ENCODE results near the gene MED13L.

Gene MED13L

DNA sequence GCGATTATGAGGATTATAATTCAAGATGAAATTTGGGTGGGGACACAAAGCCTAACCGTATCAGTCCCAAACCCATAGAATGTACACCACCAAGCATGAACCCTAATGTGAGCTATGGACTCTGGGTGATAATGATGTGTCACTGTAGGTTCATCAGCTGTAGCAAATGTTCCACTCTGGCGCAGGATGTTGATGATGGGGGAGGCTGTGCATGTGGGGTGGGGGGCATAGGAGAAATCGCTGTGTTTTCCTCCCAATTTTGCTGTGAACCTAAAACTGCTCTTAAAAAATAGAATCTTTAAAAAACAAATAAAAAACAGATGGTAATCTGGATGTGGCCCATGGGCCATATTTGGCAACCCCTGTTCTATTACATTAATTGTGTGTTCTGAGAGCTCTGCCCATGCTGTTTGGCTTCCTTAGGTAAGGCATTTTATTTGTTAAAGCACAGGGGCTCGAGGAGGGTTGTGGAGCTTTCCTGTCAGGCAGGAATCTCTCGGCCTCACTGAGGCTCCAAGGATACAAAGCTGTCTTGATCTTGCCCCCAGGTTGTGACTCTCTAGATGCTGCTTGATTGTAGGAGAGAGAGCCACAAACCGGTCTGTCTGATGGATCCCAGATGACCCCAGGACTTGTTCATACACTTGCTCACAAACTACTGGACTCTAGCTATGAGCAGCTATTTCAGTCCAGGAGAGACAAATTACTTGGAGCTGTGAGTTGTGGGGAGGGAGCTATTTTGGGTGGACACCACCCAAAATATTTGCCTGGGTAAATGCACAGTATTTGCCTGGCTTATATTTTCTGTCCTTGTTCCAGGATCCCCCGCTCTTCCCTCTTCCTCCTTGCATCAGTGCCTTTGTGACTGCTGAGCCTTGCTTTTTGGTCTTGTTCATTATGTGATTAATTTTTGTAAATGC is 340.2 kb downstream of the MED13L start:
- Histone ChIP-seq H3K9me3 (ENCODE audit: control insufficient read depth, low read length) (no peaks in the 10 kb centered on the region), H3K36me3 (ENCODE audit: control insufficient read depth, insufficient read depth, low read length) (no peaks in the 10 kb centered on the region), H3K27me3 (ENCODE audit: control insufficient read depth, insufficient read depth, low read length) (no peaks in the 10 kb centered on the region), H3K4me3 (ENCODE audit: low read length) (no peak overlapping the region), H3K4me1 (ENCODE audit: control insufficient read depth, insufficient read depth, low read length) (no peaks in the 10 kb centered on the region), H3K9ac (ENCODE audit: low read length) (no peak overlapping the region)

DNA sequence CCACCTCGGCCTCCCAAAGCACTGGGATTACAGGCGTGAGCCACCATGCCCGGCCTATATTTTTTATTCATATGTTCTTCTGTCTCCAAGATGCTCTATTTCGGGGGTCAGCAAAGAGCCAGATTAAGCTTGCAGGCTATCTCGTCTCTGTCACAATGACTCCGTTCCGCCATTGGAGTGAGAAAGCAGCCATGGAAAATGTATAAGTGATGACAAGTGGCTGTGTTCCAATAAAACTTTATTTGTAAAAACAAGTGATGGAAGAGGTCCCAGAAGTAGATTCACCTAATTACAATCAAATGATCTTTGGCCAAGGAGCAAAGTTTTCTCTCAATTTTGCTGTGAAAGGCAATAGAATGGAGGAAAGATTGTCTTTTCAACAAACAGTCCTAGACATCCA is 342.6 kb downstream of the MED13L start:
- H3K4me3 ChIP-seq (ENCODE audit: low read length): no peak overlapping the region
- H3K9ac ChIP-seq (ENCODE audit: low read length): no peak overlapping the region
- H3K27me3 ChIP-seq (ENCODE audit: control insufficient read depth, insufficient read depth, low read length): no peaks in the 10 kb centered on the region
- no peaks in the 10 kb centered on the region for H3K4me1 ChIP-seq (ENCODE audit: control insufficient read depth, insufficient read depth, low read length)
- no peaks in the 10 kb centered on the region for H3K9me3 ChIP-seq (ENCODE audit: control insufficient read depth, low read length)
- no peaks in the 10 kb centered on the region for H3K36me3 ChIP-seq (ENCODE audit: control insufficient read depth, insufficient read depth, low read length)

- Histone ChIP-seq H3K4me1 (ENCODE audit: control insufficient read depth, insufficient read depth, low read length) (no peaks in the 10 kb centered on the region), H3K27me3 (ENCODE audit: control insufficient read depth, insufficient read depth, low read length) (no peaks in the 10 kb centered on the region), H3K36me3 (ENCODE audit: control insufficient read depth, insufficient read depth, low read length) (no peaks in the 10 kb centered on the region), H3K9me3 (ENCODE audit: control insufficient read depth, low read length) (no peaks in the 10 kb centered on the region), H3K4me3 (ENCODE audit: low read length) (no peak overlapping the region), H3K9ac (ENCODE audit: low read length) (no peak overlapping the region)
These were observed 343.4 kb downstream of the MED13L start for GRCh38 chr12:115934046-115934445.

- Histone ChIP-seq H3K4me1 (ENCODE audit: control insufficient read depth, insufficient read depth, low read length) (no peaks in the 10 kb centered on the region), H3K9ac (ENCODE audit: low read length) (no peak overlapping the region), H3K36me3 (ENCODE audit: control insufficient read depth, insufficient read depth, low read length) (no peaks in the 10 kb centered on the region), H3K4me3 (ENCODE audit: low read length) (no peak overlapping the region), H3K27me3 (ENCODE audit: control insufficient read depth, insufficient read depth, low read length) (no peaks in the 10 kb centered on the region), H3K9me3 (ENCODE audit: control insufficient read depth, low read length) (no peaks in the 10 kb centered on the region)
These were observed 345.4 kb downstream of the MED13L start for GRCh38 chr12:115932066-115932465.

- Histone ChIP-seq H3K4me1 (ENCODE audit: control insufficient read depth, insufficient read depth, low read length) (no peaks in the 10 kb centered on the region), H3K9ac (ENCODE audit: low read length) (no peak overlapping the region), H3K27me3 (ENCODE audit: control insufficient read depth, insufficient read depth, low read length) (no peaks in the 10 kb centered on the region), H3K9me3 (ENCODE audit: control insufficient read depth, low read length) (no peaks in the 10 kb centered on the region), H3K36me3 (ENCODE audit: control insufficient read depth, insufficient read depth, low read length) (no peaks in the 10 kb centered on the region), H3K4me3 (ENCODE audit: low read length) (no peak overlapping the region)
These were observed 347.2 kb downstream of the MED13L start for GRCh38 chr12:115930336-115930735.

DNA sequence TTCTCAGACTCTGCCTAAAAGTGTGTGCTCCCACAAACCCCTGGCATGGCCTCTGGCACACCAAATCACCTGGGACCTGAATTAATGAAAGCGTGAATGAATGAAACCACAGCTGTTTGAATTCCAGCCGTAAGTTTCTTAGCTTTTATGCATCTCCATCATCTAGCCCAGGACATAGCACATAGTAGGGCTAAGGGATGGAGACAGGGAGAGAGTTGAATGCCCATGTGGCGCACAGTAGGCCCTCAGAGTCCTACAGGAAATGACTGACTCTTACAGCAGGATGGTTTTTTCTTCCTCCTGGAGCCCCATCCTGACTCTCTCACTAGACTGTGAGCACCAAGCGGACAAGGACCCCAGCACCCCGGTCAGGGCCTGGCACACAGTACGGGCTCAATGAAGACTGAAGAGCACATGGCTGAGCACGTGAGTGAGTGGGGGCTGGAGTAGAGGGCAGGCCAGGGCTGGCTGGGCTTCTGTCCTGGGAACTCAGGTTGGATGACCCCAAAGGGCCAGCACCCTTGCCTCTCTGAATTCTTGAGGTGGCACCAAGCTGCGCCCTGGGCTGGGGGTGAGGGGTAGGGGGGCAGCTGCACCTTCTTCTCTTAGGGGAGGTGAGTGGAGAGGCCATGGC is 351.3 kb downstream of the MED13L start:
- Histone ChIP-seq H3K4me3 (ENCODE audit: low read length) (no peak overlapping the region), H3K9me3 (ENCODE audit: control insufficient read depth, low read length) (no peaks in the 10 kb centered on the region), H3K27me3 (ENCODE audit: control insufficient read depth, insufficient read depth, low read length) (peaks cover 7% of the 10 kb centered on the region), H3K9ac (ENCODE audit: low read length) (no peak overlapping the region), H3K4me1 (ENCODE audit: control insufficient read depth, insufficient read depth, low read length) (no peaks in the 10 kb centered on the region), H3K36me3 (ENCODE audit: control insufficient read depth, insufficient read depth, low read length) (no peaks in the 10 kb centered on the region)

DNA sequence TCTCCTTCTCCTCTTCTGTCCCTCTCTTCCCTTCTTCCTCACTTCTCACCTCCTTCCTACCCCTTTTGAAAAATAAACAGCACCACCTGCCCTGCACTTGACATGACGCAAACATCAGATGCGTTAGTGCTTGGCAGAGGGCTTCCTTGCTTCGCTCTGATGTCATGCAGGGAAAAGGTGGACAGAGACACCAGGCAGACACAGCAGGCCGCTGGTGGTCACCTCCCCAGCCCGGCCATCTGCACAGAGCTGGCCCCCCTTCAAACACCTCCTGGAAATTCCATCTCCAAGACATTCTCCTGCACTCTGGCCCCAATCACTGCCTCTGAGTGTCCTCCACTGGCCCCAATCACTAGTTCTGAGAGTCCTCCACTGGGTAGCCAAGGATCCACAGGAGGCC is 353.6 kb downstream of the MED13L start:
- Histone ChIP-seq H3K4me1 (ENCODE audit: control insufficient read depth, insufficient read depth, low read length) (no peaks in the 10 kb centered on the region), H3K27me3 (ENCODE audit: control insufficient read depth, insufficient read depth, low read length) (peaks cover 12% of the 10 kb centered on the region), H3K4me3 (ENCODE audit: low read length) (no peak overlapping the region), H3K9me3 (ENCODE audit: control insufficient read depth, low read length) (no peaks in the 10 kb centered on the region), H3K9ac (ENCODE audit: low read length) (no peak overlapping the region), H3K36me3 (ENCODE audit: control insufficient read depth, insufficient read depth, low read length) (no peaks in the 10 kb centered on the region)

GRCh38 chr12:115922952-115923564 is 354.4 kb downstream of the MED13L start:
- no peaks in the 10 kb centered on the region for H3K9me3 ChIP-seq (ENCODE audit: control insufficient read depth, low read length)
- H3K4me1 ChIP-seq (ENCODE audit: control insufficient read depth, insufficient read depth, low read length): no peaks in the 10 kb centered on the region
- no peak overlapping the region for H3K9ac ChIP-seq (ENCODE audit: low read length)
- H3K27me3 ChIP-seq (ENCODE audit: control insufficient read depth, insufficient read depth, low read length): peaks cover 17% of the 10 kb centered on the region
- H3K4me3 ChIP-seq (ENCODE audit: low read length): no peak overlapping the region
- H3K36me3 ChIP-seq (ENCODE audit: control insufficient read depth, insufficient read depth, low read length): no peaks in the 10 kb centered on the region

DNA sequence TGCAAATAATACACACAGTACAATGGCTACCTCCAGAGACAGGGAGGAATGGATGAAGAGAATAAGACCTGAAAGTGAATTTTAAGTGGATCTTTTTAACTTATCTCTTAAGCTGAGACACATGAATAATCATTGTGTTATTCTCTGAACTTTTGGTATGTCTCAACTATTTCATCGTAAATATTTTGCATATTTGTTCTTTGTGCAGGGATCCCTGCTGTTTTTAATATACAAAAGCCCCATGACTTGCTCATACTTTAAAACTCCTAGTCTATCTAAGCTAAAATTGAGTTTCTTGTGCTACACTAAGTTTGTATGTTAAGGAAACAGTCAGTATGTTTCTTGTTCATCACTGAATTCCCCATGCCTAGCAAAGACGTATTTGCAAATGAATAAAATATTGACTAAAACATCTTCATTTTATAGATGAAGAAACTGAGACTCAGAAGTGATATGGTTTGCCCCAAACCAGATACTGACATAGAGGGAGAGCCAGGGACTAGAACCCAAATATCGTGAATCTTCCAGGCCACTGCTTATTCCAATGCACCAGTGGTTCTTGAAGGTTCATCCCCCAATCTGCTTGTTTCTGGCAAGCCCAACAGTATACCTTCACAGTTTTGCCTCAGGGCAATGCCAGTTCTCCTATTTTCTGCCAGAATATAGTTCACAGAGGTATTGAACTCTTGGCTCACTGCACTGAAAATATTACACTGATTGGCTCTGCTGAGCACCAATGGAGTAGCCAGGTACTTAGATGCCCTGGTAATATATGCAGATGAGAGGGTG is 356.9 kb downstream of the MED13L start:
- Histone ChIP-seq H3K4me1 (ENCODE audit: control insufficient read depth, insufficient read depth, low read length) (peaks cover 4% of the 10 kb centered on the region), H3K36me3 (ENCODE audit: control insufficient read depth, insufficient read depth, low read length) (no peaks in the 10 kb centered on the region), H3K4me3 (ENCODE audit: low read length) (no peak overlapping the region), H3K27me3 (ENCODE audit: control insufficient read depth, insufficient read depth, low read length) (peaks cover 38% of the 10 kb centered on the region), H3K9ac (ENCODE audit: low read length) (no peak overlapping the region), H3K9me3 (ENCODE audit: control insufficient read depth, low read length) (no peaks in the 10 kb centered on the region)

GRCh38 chr12:115918763-115919162 is 358.7 kb downstream of the MED13L start:
- no peak overlapping the region for H3K9ac ChIP-seq (ENCODE audit: low read length)
- H3K4me3 ChIP-seq (ENCODE audit: low read length): no peak overlapping the region
- peaks cover 42% of the 10 kb centered on the region for H3K27me3 ChIP-seq (ENCODE audit: control insufficient read depth, insufficient read depth, low read length)
- no peaks in the 10 kb centered on the region for H3K36me3 ChIP-seq (ENCODE audit: control insufficient read depth, insufficient read depth, low read length)
- H3K4me1 ChIP-seq (ENCODE audit: control insufficient read depth, insufficient read depth, low read length): peaks cover 4% of the 10 kb centered on the region
- no peaks in the 10 kb centered on the region for H3K9me3 ChIP-seq (ENCODE audit: control insufficient read depth, low read length)

GRCh38 chr12:115916910-115917668 is 360.4 kb downstream of the MED13L start:
- Histone ChIP-seq H3K27me3 (ENCODE audit: control insufficient read depth, insufficient read depth, low read length) (peaks cover 41% of the 10 kb centered on the region), H3K4me3 (ENCODE audit: low read length) (no peak overlapping the region), H3K4me1 (ENCODE audit: control insufficient read depth, insufficient read depth, low read length) (peaks cover 4% of the 10 kb centered on the region), H3K9me3 (ENCODE audit: control insufficient read depth, low read length) (no peaks in the 10 kb centered on the region), H3K36me3 (ENCODE audit: control insufficient read depth, insufficient read depth, low read length) (no peaks in the 10 kb centered on the region), H3K9ac (ENCODE audit: low read length) (no peak overlapping the region)

Measured in mucosa of stomach (tissue), 1 donor.